Activated CD8-positive, alpha-beta memory T cell treated with anti-CD3 and anti-CD28 coated beads for 24 hours (primary cell): Measurements from ENCODE around the gene VEZT.
"Not testable (repeated sequence)": the region's sequence is repeated elsewhere in the genome, so short reads cannot be mapped to it uniquely, and the experiment has no call there.

Experiments used
- DNase-seq: peaks from one replicate; pipeline ENCODE4 v3.0.0-alpha.2; 2020

Gene VEZT

DNA sequence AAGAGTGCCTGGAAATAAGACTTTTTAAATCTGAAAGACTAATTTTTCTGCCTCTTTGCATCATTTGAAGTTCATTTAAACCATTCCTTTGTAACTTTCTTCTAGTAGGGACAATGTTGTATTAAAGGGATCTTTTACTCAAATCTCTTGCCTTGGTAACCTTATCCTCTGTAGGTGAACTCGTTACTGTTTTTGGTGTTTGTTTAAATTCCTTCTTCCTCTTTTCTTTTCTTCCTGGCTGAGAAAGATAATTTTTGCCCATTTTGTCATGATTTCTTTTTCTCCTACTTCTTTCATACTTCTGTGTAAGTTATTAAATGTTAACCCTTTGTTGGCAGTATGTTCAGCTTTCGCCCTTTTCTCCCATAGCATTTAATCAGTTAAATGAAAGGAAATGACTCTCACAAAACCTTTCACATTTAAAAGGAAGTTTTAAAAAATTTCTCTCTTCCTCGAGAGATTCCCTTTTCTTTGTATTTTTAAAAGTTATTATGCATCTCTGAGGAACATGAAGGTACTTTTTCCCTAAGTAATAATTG is 10.3 kb downstream of the VEZT start:
- DNase-seq = no peak

DNA sequence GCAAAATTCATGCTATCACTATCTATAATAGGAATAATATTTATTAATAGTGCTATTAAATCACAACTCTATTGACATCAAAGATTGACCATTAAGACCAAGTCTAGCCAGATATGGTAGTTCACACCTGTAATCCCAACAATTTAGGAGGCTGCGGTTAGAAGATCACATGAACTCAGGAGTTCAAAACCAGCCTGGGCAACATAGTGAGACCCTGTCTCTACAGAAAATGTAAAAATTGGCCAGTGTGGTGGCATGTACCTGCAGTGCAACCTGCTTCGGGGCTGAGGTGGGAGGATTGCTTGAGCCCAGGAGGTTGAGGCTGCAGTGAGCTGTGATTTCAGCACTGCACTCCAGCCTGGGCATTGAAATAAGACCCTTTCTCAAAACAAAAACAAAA is 11.0 kb downstream of the VEZT start:
- no peak for DNase-seq

GRCh38 chr12:95229636-95230035 is 12.0 kb downstream of the VEZT start:
- no peak for DNase-seq

DNA sequence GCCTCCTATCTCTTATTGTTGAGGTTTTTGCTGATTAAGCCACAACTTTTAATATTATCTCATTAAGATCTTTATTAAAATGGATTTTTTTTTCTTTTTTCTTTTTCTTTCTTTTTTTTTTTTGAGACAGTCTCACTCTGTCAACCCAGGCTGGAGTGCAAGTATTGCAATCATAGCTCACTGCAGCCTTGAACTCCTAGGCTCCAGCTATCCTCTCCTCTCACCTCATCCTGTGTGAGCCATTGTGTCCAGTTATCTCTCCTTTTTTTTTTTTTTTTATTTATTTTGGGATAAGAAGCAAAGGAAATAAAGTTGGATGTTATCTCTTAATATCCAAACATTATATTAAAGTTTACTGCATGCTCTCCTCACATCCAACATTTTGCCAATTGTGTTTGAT is 12.7 kb downstream of the VEZT start:
- no peak for DNase-seq

DNA sequence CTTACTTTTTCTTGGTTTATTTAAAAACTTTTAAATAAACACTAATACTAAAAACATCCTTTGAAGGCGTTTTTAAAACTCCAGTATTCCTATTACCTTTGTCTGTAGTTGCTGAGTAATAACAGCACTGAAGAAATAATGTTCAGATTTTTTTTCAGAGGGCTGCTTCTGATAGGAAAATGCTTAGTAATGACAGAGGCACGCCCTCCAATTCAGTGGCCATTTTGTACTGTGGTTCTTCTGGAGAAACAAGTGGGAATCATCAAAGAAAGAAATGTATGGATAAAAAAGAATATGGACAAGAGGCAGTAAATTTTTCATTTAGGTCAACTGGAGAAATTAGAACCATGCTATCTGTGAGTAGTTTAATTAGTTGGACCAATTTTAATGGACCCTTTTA is 13.6 kb downstream of the VEZT start:
- no peak for DNase-seq

DNA sequence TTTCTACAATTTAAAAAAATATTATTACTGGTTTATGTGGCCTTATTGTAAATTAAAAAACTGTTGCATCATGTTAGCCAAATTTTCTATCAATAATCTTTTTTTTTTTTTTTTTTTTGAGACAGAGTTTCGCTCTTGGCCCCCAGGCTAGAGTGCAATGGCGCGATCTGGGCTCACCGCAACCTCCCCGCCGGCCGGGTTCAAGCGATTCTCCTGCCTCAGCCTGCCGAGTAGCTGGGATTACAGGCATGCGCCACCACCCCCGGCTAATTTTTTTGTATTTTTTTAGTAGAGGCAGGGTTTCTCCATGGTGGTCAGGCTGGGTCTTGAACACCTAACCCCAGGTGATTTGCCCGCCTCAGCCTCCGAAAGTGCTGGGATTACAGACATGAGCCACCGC is 16.6 kb downstream of the VEZT start:
- not testable (repeated sequence) for DNase-seq

DNA sequence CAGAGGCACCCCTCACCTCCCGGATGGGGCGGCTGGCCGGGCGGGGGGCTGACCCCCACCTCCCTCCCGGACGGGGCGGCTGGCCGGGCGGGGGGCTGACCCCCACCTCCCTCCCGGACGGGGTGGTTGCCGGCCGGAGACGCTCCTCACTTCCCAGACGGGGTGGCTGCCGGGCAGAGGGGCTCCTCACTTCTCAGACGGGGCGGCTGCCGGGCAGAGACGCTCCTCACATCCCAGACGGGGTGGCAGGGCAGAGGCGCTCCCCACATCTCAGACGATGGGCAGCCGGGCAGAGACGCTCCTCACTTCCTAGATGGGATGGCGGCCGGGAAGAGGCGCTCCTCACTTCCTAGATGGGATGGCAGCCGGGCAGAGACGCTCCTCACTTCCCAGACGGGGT is 18.0 kb downstream of the VEZT start:
- DNase-seq = not testable (repeated sequence)

DNA sequence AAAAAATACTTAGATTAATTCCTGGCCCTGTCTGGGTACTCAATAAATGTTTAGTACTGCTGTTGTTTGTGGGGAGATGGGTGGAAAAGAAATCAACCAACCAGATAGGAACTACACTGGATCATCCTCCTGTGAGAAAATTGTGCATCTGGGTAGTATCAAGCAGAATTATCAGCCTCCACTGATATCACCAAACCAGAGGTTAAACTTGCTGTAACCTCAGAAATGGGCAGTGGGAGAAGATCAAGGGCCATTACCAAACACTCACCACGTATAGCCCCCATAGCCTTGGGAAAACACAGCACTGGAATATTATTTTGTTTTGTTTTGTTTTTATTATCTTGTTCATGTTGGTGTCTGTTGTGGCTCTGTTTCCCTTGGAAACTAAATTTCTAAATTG is 19.7 kb downstream of the VEZT start:
- no peak for DNase-seq

DNA sequence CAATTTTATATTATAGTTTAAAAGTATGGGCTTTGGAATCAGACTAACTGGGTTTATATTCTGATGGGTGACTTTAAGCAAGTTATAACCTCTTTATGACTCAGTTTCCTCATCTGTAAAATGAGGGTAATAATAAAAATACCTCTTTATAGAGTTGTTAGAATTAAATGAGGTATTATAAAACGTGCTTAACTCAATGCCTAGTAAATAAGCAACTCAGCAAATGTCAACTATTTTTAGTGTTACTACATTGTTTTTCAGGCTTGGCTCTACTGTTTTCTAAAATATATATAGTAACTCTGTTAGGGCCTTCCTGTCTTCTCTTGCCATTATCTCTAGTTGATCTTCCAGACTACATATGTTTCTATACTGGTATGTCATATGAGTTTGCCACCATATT is 20.5 kb downstream of the VEZT start:
- DNase-seq = no peak

GRCh38 chr12:95239216-95239615 is 21.6 kb downstream of the VEZT start:
- no peak for DNase-seq

GRCh38 chr12:95239835-95240234 is 22.2 kb downstream of the VEZT start:
- not testable (repeated sequence) for DNase-seq

DNA sequence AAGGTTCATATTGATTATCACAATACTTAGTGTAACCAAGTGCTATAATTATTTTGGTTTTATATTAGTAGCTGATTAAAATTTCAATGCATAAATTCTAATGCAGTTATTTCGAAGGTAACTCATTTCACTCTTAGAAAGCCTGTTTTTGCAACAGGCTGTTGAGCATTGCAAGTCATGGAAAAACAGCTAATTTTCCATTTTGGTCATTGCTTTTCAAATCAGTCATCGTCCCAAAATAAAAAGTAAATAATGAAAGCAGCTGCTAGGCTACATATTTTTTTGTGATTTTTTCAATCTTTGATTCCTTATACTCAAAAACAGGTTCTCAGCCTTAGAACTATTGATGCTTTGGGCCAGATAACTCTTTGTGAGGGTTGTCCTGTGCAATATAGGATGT is 22.9 kb downstream of the VEZT start:
- no peak for DNase-seq

GRCh38 chr12:95241138-95241537 is 23.5 kb downstream of the VEZT start:
- DNase-seq = not testable (repeated sequence)

DNA sequence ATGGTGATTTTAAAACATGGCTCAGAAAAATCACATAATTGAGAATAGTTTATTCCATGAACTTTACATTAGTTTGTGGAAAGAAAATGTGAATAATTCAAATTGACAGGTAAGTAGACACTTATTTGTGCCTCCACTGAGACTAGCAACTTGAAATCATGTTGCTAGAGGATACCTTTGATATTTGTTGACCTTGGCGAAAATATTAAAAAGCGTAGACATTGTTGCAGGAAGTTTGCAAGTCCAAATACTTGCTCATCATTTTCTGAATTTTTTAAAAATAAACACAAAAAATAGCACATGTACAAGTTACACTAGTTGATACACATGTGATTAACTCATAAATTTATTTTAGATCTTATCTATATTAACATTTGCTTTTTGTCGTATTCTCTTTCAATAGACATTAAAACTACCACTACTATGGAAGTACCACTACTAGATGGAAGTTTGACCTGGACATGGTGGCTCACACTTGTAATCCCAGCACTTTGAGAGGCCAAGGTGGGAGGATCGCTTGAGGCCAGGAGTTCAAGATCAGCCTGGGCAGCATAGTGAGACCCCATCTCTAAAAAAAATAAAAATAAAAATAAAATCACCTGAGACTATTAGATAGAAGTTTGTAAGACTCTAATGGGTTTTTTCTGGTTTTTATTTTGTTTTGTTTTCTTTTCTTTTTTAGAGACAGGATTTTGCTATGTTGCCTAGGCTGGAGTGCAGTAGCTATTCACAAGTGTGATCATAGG is 24.3 kb downstream of the VEZT start:
- DNase-seq = no peak

DNA sequence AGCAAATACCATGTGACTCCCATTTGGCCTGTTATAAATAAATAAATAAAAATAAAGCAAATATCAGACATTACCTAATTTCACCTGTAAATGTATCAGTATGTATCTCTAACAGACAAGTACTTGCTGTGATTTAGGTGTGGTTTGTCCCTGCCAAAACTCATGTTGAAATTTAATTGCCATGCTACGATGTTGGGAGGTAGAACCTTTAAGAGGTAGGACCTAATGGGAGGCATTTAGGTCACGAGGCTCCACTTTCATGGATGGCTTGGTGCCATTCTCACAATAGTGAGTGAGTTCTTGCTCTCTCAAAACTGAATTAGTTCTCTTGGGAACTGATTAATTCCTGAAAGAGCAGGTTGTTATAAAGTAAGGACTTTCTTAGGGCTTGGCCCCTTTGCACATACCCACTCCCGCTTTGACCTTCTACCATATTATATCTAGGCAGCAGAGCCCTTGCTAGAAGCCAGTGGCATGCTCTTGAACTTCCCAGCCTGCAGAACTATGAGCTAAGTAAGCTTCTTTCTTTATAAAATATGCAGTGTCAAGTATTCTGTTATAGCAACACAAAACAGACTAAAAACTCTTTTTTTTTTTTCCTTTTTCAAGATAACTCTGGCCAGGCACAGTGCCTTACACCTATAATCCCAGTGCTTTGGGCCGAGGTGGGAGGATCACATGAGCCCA is 26.0 kb downstream of the VEZT start:
- no peak for DNase-seq

DNA sequence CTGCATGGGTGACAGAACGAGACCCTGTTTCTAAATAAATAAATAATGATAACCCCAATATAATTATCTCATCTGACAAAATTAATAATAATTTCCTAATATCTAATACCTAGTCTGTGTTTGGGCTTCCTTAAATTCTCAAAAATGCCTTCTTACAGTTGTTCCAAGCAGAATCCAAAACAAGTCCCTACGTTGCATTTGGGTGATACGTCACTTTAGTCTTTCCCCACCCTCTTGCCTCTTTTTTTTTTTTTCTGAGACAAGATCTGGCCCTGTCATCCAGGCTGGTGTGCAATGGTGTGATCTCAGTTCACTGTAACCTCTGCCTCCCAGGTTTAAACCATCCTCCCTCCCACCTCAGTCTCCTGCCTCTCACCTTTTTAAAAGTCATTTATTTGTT is 26.7 kb downstream of the VEZT start:
- no peak for DNase-seq

- DNase-seq = no peak
Measured at GRCh38 chr12:95248095-95248494, 30.5 kb downstream of the VEZT start.

GRCh38 chr12:95248604-95249360 is 31.2 kb downstream of the VEZT start:
- no peak for DNase-seq

DNA sequence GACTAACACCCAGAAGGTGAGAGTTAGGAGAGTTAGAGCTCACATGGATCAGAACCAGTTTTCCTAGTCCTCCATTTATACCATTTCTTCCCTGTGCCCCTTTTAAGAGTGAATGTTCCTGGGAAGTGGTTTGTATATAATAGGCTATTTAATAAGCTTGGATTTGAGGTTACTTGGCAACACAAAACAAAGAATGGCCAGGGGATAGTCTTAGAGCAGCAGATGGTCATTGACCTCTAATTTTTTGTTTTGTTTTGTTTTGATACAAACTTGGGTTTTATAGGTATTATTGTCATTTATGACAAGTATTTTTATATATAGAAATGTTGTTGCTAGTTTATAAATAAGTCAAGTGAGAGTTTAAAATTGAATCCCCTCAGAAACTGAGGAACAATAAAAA is 35.8 kb downstream of the VEZT start:
- no peak for DNase-seq

GRCh38 chr12:95257541-95257940 is 39.9 kb downstream of the VEZT start:
- DNase-seq = no peak

DNA sequence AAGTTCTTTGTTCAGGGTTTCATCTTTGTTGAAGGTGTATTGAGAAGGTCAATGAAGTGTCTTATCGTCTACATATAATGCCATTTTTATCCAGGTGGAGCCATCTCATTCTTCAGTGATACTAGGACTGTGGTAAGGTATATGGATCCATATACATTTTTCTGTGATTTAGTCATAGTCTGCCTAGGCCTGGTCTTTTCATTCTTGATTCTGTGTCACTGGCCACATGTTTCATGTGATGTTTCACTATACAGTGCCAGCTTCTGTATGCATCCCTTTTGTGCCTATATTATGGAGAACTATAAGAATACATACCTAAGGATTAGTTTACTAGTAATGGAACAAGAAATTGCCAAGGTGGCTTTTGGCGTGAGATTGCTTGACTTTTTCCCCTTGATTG is 40.5 kb downstream of the VEZT start:
- DNase-seq = no peak

DNA sequence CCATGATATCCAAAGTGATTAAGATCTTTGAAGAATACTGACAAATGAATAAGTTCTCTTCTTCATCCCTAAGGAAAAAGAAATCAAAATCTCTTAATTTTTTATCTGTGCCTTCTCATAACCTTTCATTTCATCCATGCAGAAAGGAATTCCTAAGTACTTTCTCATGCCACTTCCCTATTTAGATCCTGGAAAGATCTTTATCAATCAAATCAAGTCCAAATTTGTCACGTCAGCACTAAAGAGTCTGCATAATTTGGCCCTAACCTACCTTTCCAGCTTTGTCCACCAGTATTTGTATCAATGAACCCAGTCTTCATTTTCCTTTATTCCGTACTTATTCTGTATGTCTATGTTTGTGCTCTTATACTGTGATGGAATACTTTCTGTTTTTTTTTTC is 41.2 kb downstream of the VEZT start:
- DNase-seq = no peak

GRCh38 chr12:95259368-95259767 is 41.8 kb downstream of the VEZT start:
- no peak for DNase-seq

DNA sequence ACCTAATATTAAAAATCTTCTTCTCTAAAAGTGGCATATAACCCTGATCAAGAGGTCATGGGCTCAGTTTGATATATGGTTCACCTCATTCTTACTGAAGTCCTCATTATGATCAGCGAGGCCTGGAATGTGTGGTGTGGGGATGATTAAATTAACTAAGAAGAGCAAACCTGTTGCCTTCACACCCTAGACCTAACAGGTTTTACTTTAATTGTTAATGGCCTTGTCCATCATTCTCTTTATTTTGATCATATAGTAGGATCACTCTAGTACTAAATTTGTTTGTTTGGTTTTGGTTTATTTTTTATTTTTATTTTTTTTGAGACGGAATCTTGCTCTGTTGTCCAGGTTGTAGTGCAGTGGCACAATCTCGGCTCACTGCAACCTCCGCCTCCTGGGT is 43.5 kb downstream of the VEZT start:
- no peak for DNase-seq
